Vagina (tissue), 2 donors: ENCODE results near the gene SHISA6.

ENCODE experiments used
- CTCF ChIP-seq, 3 experiments: fragments of 450-650 bp in 2 of 3; fragments of 200-600 bp in 1 of 3; sonication (generic) in 1 of 3; IDR thresholded peaks; one replicate each; pipeline ENCODE4 v1.5.1; 2017 to 2019; ENCODE audit warnings: antibody characterized with exemption in 3 of 3, mild to moderate bottlenecking in 2 of 3, moderate library complexity in 2 of 3
- POLR2A ChIP-seq, 2 donors: fragments of 450-650 bp; IDR thresholded peaks; one replicate each; pipeline ENCODE4 v1.6.1; 2017; ENCODE audit warnings: antibody characterized with exemption in 2 of 2, mild to moderate bottlenecking in 2 of 2, moderate library complexity in 2 of 2

- no peak for TF ChIP-seq POLR2A (IDR thresholded peaks at IDR 0.05)
- no peak for TF ChIP-seq CTCF (IDR thresholded peaks at IDR 0.05)
Observed at GRCh38 chr17:11305524-11305923, 64.5 kb downstream of the SHISA6 start.
